Measurements from ENCODE around the gene USP48. TPM values are rescaled to one million over a fixed set of nuclear protein-coding genes. Genes with fewer than 3 reads are reported as not detected.
A peak's percentile ranks its signal among the peaks of the same experiment; 100 is the strongest.
"Not testable (repeated sequence)": the region's sequence is repeated elsewhere in the genome, so short reads cannot be mapped to it uniquely, and the experiment has no call there.

The USP48 gene
- total RNA-seq, 1 donor from 2014 or later = 93.8 TPM

- no peak for DNase-seq (ENCODE audit: low spot score)
Observed at GRCh38 chr1:21774835-21775549, 8.0 kb downstream of the USP48 start.

GRCh38 chr1:21773585-21773984, 9.4 kb downstream of the USP48 start:
- no peak for DNase-seq (ENCODE audit: low spot score)

- DNase-seq (ENCODE audit: low spot score) = peak; percentile 33
Observed at GRCh38 chr1:21771672-21772071, 11.3 kb downstream of the USP48 start.

- DNase-seq (ENCODE audit: low spot score) = not testable (repeated sequence)
Observed at GRCh38 chr1:21770602-21771001, 12.3 kb downstream of the USP48 start.

GRCh38 chr1:21770201-21770600, 12.7 kb downstream of the USP48 start:
- DNase-seq (ENCODE audit: low spot score) = no peak

- not testable (repeated sequence) for DNase-seq (ENCODE audit: low spot score)
Observed at GRCh38 chr1:21767106-21767505, 15.8 kb downstream of the USP48 start.

GRCh38 chr1:21766210-21766609, 16.7 kb downstream of the USP48 start:
- no peak for DNase-seq (ENCODE audit: low spot score)

- no peak for DNase-seq (ENCODE audit: low spot score)
Observed at GRCh38 chr1:21764615-21765423, 18.1 kb downstream of the USP48 start.

GRCh38 chr1:21763694-21764419, 19.1 kb downstream of the USP48 start:
- DNase-seq (ENCODE audit: low spot score) = no peak

- DNase-seq (ENCODE audit: low spot score) = no peak
Observed at GRCh38 chr1:21763236-21763635, 19.7 kb downstream of the USP48 start.

- no peak for DNase-seq (ENCODE audit: low spot score)
Observed at GRCh38 chr1:21762022-21762404, 20.9 kb downstream of the USP48 start.

- DNase-seq (ENCODE audit: low spot score) = no peak
Observed at GRCh38 chr1:21761052-21761451, 21.9 kb downstream of the USP48 start.

- DNase-seq (ENCODE audit: low spot score) = no peak
Observed at GRCh38 chr1:21759818-21760217, 23.1 kb downstream of the USP48 start.

- DNase-seq (ENCODE audit: low spot score) = no peak
Observed at GRCh38 chr1:21759182-21759581, 23.8 kb downstream of the USP48 start.

- DNase-seq (ENCODE audit: low spot score) = no peak
Observed at GRCh38 chr1:21758614-21759013, 24.3 kb downstream of the USP48 start.

GRCh38 chr1:21756393-21757089, 26.4 kb downstream of the USP48 start:
- DNase-seq (ENCODE audit: low spot score) = no peak

GRCh38 chr1:21755067-21755466, 27.9 kb downstream of the USP48 start:
- no peak for DNase-seq (ENCODE audit: low spot score)

GRCh38 chr1:21754583-21754982, 28.4 kb downstream of the USP48 start:
- DNase-seq (ENCODE audit: low spot score) = no peak

- no peak for DNase-seq (ENCODE audit: low spot score)
Observed at GRCh38 chr1:21752186-21752585, 30.8 kb downstream of the USP48 start.

GRCh38 chr1:21751281-21751680, 31.7 kb downstream of the USP48 start:
- no peak for DNase-seq (ENCODE audit: low spot score)

GRCh38 chr1:21750841-21751240, 32.1 kb downstream of the USP48 start:
- no peak for DNase-seq (ENCODE audit: low spot score)

All from ureter (tissue), 1 donor.